Sigmoid colon (tissue), 4 donors: ENCODE data around the gene TCERG1L.

Experiments used
- POLR2AphosphoS5 ChIP-seq, 4 donors: sonication (generic); formaldehyde crosslinking; IDR thresholded peaks; one replicate each; pipeline ENCODE4 v1.6.1; 2017; ENCODE audit warnings: antibody characterized with exemption in 4 of 4
- TF ChIP-seq, protein P1 (sequence below), 4 experiments: fragments of 450-650 bp in 3 of 4; fragments of 200-600 bp in 1 of 4; IDR thresholded peaks; one replicate each; pipeline ENCODE4 v1.5.1; 2016 to 2019; ENCODE audit warnings: antibody characterized with exemption in 4 of 4, mild to moderate bottlenecking in 3 of 4, moderate library complexity in 2 of 4

- TF ChIP-seq, protein P1, sequence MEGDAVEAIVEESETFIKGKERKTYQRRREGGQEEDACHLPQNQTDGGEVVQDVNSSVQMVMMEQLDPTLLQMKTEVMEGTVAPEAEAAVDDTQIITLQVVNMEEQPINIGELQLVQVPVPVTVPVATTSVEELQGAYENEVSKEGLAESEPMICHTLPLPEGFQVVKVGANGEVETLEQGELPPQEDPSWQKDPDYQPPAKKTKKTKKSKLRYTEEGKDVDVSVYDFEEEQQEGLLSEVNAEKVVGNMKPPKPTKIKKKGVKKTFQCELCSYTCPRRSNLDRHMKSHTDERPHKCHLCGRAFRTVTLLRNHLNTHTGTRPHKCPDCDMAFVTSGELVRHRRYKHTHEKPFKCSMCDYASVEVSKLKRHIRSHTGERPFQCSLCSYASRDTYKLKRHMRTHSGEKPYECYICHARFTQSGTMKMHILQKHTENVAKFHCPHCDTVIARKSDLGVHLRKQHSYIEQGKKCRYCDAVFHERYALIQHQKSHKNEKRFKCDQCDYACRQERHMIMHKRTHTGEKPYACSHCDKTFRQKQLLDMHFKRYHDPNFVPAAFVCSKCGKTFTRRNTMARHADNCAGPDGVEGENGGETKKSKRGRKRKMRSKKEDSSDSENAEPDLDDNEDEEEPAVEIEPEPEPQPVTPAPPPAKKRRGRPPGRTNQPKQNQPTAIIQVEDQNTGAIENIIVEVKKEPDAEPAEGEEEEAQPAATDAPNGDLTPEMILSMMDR (IDR thresholded peaks at IDR 0.05) = no peak
- no peak for TF ChIP-seq POLR2AphosphoS5 (IDR thresholded peaks at IDR 0.05)
These were observed 179.6 kb downstream of the TCERG1L start for GRCh38 chr10:131131726-131132591.
